Vagina (tissue), 2 donors: Measurements from ENCODE around the gene TCF4. TPM values are rescaled to one million over a fixed set of nuclear protein-coding genes. Genes with fewer than 3 reads are reported as not detected.

Experiments used
- DNase-seq, 2 donors: peaks; one replicate each; pipeline ENCODE4 v3.0.0-alpha.2; 2017; ENCODE audit errors: extremely low spot score in 2 of 2
- H3K27ac ChIP-seq: fragments of 200-600 bp; sonication (generic); one replicate; pipeline ENCODE4 v1.5.1; 2019
- H3K27me3 ChIP-seq: fragments of 200-600 bp; sonication (generic); one replicate; pipeline ENCODE4 v1.5.1; 2019
- H3K36me3 ChIP-seq, 2 donors: fragments of 200-600 bp; sonication (generic); one replicate each; pipeline ENCODE4 v1.5.1; 2017 to 2019
- H3K4me1 ChIP-seq: fragments of 200-600 bp; sonication (generic); one replicate; pipeline ENCODE4 v1.5.1; 2019
- H3K4me3 ChIP-seq, 2 donors: fragments of 200-600 bp; sonication (generic); 1 replicate in 1 of 2; 2 replicates in 1 of 2; pipeline ENCODE4 v1.5.1; 2016 to 2019
- H3K9me3 ChIP-seq: fragments of 200-600 bp; sonication (generic); one replicate; pipeline ENCODE4 v1.5.1; 2019
- CTCF ChIP-seq, 3 experiments: fragments of 450-650 bp in 2 of 3; fragments of 200-600 bp in 1 of 3; sonication (generic) in 1 of 3; IDR thresholded peaks; one replicate each; pipeline ENCODE4 v1.5.1; 2017 to 2019; ENCODE audit warnings: antibody characterized with exemption in 3 of 3, mild to moderate bottlenecking in 2 of 3, moderate library complexity in 2 of 3
- POLR2A ChIP-seq, 2 donors: fragments of 450-650 bp; IDR thresholded peaks; one replicate each; pipeline ENCODE4 v1.6.1; 2017; ENCODE audit warnings: antibody characterized with exemption in 2 of 2, mild to moderate bottlenecking in 2 of 2, moderate library complexity in 2 of 2
- POLR2AphosphoS5 ChIP-seq, 2 donors: sonication (generic); formaldehyde crosslinking; IDR thresholded peaks; one replicate each; pipeline ENCODE4 v1.9.0; 2017; ENCODE audit warnings: antibody characterized with exemption in 2 of 2, mild to moderate bottlenecking in 2 of 2, low read depth in 1 of 2; ENCODE audit not compliant: insufficient read depth in 1 of 2
- intact Hi-C: fragments of 100-400 bp; cut with DNase I; formaldehyde crosslinking; loops from one replicate; pipeline ENCODE4 v1.15.1; 2023
- total RNA-seq: library from RNA; depleted of rRNA; stranded (reverse); fragments of >200 nt; gene quantifications from one replicate; pipeline ENCODE4 v1.2.3, GENCODE V29; 2016

Gene TCF4
- total RNA-seq, 1 donor from 2014 or later = 105 TPM

GRCh38 chr18:55219059-55219458 lies 368.9 kb downstream of the TCF4 start:
- H3K27me3 ChIP-seq = no peaks in the 10 kb centered on the region
- DNase-seq = no peak
- H3K9me3 ChIP-seq = no peaks in the 10 kb centered on the region
- intact Hi-C loops = no loop called here
- H3K27ac ChIP-seq = no peak overlapping the region
- no peak overlapping the region for H3K4me3 ChIP-seq
- no peak for TF ChIP-seq CTCF (IDR thresholded peaks at IDR 0.05)
- TF ChIP-seq POLR2AphosphoS5 (IDR thresholded peaks at IDR 0.05; ENCODE audit: insufficient read depth in 1 of 2, low read depth in 1 of 2) = no peak
- no peak for TF ChIP-seq POLR2A (IDR thresholded peaks at IDR 0.05)
- H3K4me1 ChIP-seq = peaks cover 14% of the 10 kb centered on the region
- H3K36me3 ChIP-seq = no peaks in the 10 kb centered on the region

GRCh38 chr18:55214969-55215368 lies 373.0 kb downstream of the TCF4 start:
- H3K9me3 ChIP-seq = no peaks in the 10 kb centered on the region
- TF ChIP-seq POLR2AphosphoS5 (IDR thresholded peaks at IDR 0.05; ENCODE audit: insufficient read depth in 1 of 2, low read depth in 1 of 2) (no peak), POLR2A (IDR thresholded peaks at IDR 0.05) (no peak), CTCF (IDR thresholded peaks at IDR 0.05) (no peak)
- no peak for DNase-seq
- H3K36me3 ChIP-seq = no peaks in the 10 kb centered on the region
- H3K27me3 ChIP-seq = no peaks in the 10 kb centered on the region
- H3K4me3 ChIP-seq = no peak overlapping the region
- no peak overlapping the region for H3K27ac ChIP-seq
- intact Hi-C loops = no loop called here
- no peaks in the 10 kb centered on the region for H3K4me1 ChIP-seq

- no peaks in the 10 kb centered on the region for H3K36me3 ChIP-seq
- H3K4me3 ChIP-seq = no peak overlapping the region
- H3K27ac ChIP-seq = no peak overlapping the region
- H3K27me3 ChIP-seq = no peaks in the 10 kb centered on the region
- DNase-seq = no peak
- intact Hi-C loops = no loop called here
- H3K9me3 ChIP-seq = no peaks in the 10 kb centered on the region
- TF ChIP-seq POLR2AphosphoS5 (IDR thresholded peaks at IDR 0.05; ENCODE audit: insufficient read depth in 1 of 2, low read depth in 1 of 2) (no peak), POLR2A (IDR thresholded peaks at IDR 0.05) (no peak), CTCF (IDR thresholded peaks at IDR 0.05) (no peak)
- no peaks in the 10 kb centered on the region for H3K4me1 ChIP-seq
Observed at GRCh38 chr18:55214534-55214933, 373.5 kb downstream of the TCF4 start.

- no peaks in the 10 kb centered on the region for H3K36me3 ChIP-seq
- DNase-seq = no peak
- H3K4me3 ChIP-seq = no peak overlapping the region
- H3K27ac ChIP-seq = no peak overlapping the region
- intact Hi-C loops = no loop called here
- H3K4me1 ChIP-seq = no peaks in the 10 kb centered on the region
- H3K27me3 ChIP-seq = no peaks in the 10 kb centered on the region
- no peaks in the 10 kb centered on the region for H3K9me3 ChIP-seq
- no peak for TF ChIP-seq POLR2A (IDR thresholded peaks at IDR 0.05)
- TF ChIP-seq CTCF (IDR thresholded peaks at IDR 0.05) = no peak
- no peak for TF ChIP-seq POLR2AphosphoS5 (IDR thresholded peaks at IDR 0.05; ENCODE audit: insufficient read depth in 1 of 2, low read depth in 1 of 2)
Observed at GRCh38 chr18:55213586-55213985, 374.4 kb downstream of the TCF4 start.

- Histone ChIP-seq H3K36me3 (no peaks in the 10 kb centered on the region), H3K4me3 (no peak overlapping the region), H3K27ac (no peak overlapping the region), H3K9me3 (peaks cover 3% of the 10 kb centered on the region), H3K27me3 (no peaks in the 10 kb centered on the region), H3K4me1 (no peaks in the 10 kb centered on the region)
- intact Hi-C loops = no loop called here
- no peak for DNase-seq
- TF ChIP-seq POLR2AphosphoS5 (IDR thresholded peaks at IDR 0.05; ENCODE audit: insufficient read depth in 1 of 2, low read depth in 1 of 2) (no peak), POLR2A (IDR thresholded peaks at IDR 0.05) (no peak), CTCF (IDR thresholded peaks at IDR 0.05) (no peak)
Observed at GRCh38 chr18:55206927-55207326, 381.1 kb downstream of the TCF4 start.
